HL-60 (cell line): Measurements from ENCODE around the gene CNR2.

Source experiments
- DNase-seq, 2 experiments: peaks; one replicate each; pipeline ENCODE4 v3.0.0-alpha.2; 2010 to 2020; ENCODE audit warnings: low read depth in 1 of 2, low spot score in 1 of 2
- H3K27ac ChIP-seq: fragments of 250-450 bp; sonication (Bioruptor Pico); replicated peaks from 2 replicates; pipeline ENCODE4 v1.5.1; 2020; ENCODE audit warnings: mild to moderate bottlenecking, moderate library complexity
- H3K27me3 ChIP-seq: fragments of 250-450 bp; sonication (Bioruptor Pico); 2 replicates; pipeline ENCODE4 v1.5.1; 2021; ENCODE audit warnings: mild to moderate bottlenecking, moderate library complexity; ENCODE audit not compliant: insufficient read depth, poor library complexity, severe bottlenecking
- H3K4me3 ChIP-seq: replicated peaks from 2 replicates; pipeline ENCODE4 v1.5.1; 2011; ENCODE audit warnings: mild to moderate bottlenecking, control low read depth, low read length; ENCODE audit not compliant: insufficient read depth
- CTCF ChIP-seq: IDR thresholded peaks from one replicate; pipeline ENCODE4 v1.5.1; 2011; ENCODE audit warnings: low read length, control low read depth, inconsistent platforms; ENCODE audit not compliant: insufficient read depth
- GABPA ChIP-seq: IDR thresholded peaks from 2 replicates; pipeline ENCODE4 v1.6.1; 2012; ENCODE audit warnings: low read depth
- POLR2AphosphoS5 ChIP-seq: IDR thresholded peaks from 2 replicates; pipeline ENCODE4 v1.6.1; 2012; ENCODE audit warnings: low read depth
- REST ChIP-seq: IDR thresholded peaks from 2 replicates; pipeline ENCODE4 v1.6.1; 2012; ENCODE audit warnings: low read depth; ENCODE audit not compliant: insufficient replicate concordance
- SPI1 ChIP-seq: IDR thresholded peaks from 2 replicates; pipeline ENCODE4 v1.6.1; 2012; ENCODE audit warnings: low read depth, mild to moderate bottlenecking, borderline replicate concordance

Gene CNR2

GRCh38 chr1:23953020-23953419, 39.9 kb upstream of the CNR2 start:
- TF ChIP-seq GABPA (no peak), CTCF (no peak), REST (no peak), POLR2AphosphoS5 (no peak), SPI1 (no peak)
- Histone ChIP-seq H3K27me3 (no peaks in the 10 kb centered on the region), H3K27ac (no peak overlapping the region), H3K4me3 (no peak overlapping the region)
- DNase-seq, result no peak

- no peak for DNase-seq
- Histone ChIP-seq H3K4me3 (no peak overlapping the region), H3K27ac (no peak overlapping the region), H3K27me3 (no peaks in the 10 kb centered on the region)
- TF ChIP-seq REST (no peak), CTCF (no peak), POLR2AphosphoS5 (no peak), SPI1 (no peak), GABPA (no peak)
Observed at GRCh38 chr1:23947366-23947765, 34.2 kb upstream of the CNR2 start.

- Histone ChIP-seq H3K27me3 (no peaks in the 10 kb centered on the region), H3K27ac (no peak overlapping the region), H3K4me3 (no peak overlapping the region)
- no peak for TF ChIP-seq GABPA
- TF ChIP-seq SPI1, result no peak
- TF ChIP-seq REST, result peak; percentile 84
- no peak for DNase-seq
Observed at GRCh38 chr1:23936481-23937176, 23.5 kb upstream of the CNR2 start.
